ENCODE data around the gene SOX2. TPM values are rescaled to one million over a fixed set of nuclear protein-coding genes. Genes with fewer than 3 reads are reported as not detected.
A peak's percentile ranks its signal among the peaks of the same experiment; 100 is the strongest.

Gene SOX2
- total and polyA plus RNA-seq, 8 donors: 0.04 to 0.35 (median 0.09) TPM; not detected in 3

- Histone ChIP-seq H3K36me3 (no peaks in the 10 kb centered on the region), H3K27ac (no peak overlapping the region), H3K4me3 (peak overlapping the region; percentile 6 to 31 (median 14)), H3K4me1 (peaks cover 0 to 5% (median 0%) of the 10 kb centered on the region in 3 donors), H3K9me3 (no peaks in the 10 kb centered on the region), H3K27me3 (peaks cover 0 to 39% (median 7%) of the 10 kb centered on the region in 4 donors)
- DNase-seq: peak; percentile 22 to 68 (median 37)
- peak; percentile 51 to 87 (median 79) for ATAC-seq
- FAIRE-seq: no peak
- 12 to 13% methylated on average over 44 to 53 of the region's 53 CpGs for WGBS, 2 donors
- intact Hi-C loops (cut with DNase I): no loop called here
- TF ChIP-seq, protein P1, sequence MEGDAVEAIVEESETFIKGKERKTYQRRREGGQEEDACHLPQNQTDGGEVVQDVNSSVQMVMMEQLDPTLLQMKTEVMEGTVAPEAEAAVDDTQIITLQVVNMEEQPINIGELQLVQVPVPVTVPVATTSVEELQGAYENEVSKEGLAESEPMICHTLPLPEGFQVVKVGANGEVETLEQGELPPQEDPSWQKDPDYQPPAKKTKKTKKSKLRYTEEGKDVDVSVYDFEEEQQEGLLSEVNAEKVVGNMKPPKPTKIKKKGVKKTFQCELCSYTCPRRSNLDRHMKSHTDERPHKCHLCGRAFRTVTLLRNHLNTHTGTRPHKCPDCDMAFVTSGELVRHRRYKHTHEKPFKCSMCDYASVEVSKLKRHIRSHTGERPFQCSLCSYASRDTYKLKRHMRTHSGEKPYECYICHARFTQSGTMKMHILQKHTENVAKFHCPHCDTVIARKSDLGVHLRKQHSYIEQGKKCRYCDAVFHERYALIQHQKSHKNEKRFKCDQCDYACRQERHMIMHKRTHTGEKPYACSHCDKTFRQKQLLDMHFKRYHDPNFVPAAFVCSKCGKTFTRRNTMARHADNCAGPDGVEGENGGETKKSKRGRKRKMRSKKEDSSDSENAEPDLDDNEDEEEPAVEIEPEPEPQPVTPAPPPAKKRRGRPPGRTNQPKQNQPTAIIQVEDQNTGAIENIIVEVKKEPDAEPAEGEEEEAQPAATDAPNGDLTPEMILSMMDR (IDR thresholded peaks at IDR 0.05): no peak
Observed at GRCh38 chr3:181694805-181695660, 16.7 kb upstream of the SOX2 start.

DNA sequence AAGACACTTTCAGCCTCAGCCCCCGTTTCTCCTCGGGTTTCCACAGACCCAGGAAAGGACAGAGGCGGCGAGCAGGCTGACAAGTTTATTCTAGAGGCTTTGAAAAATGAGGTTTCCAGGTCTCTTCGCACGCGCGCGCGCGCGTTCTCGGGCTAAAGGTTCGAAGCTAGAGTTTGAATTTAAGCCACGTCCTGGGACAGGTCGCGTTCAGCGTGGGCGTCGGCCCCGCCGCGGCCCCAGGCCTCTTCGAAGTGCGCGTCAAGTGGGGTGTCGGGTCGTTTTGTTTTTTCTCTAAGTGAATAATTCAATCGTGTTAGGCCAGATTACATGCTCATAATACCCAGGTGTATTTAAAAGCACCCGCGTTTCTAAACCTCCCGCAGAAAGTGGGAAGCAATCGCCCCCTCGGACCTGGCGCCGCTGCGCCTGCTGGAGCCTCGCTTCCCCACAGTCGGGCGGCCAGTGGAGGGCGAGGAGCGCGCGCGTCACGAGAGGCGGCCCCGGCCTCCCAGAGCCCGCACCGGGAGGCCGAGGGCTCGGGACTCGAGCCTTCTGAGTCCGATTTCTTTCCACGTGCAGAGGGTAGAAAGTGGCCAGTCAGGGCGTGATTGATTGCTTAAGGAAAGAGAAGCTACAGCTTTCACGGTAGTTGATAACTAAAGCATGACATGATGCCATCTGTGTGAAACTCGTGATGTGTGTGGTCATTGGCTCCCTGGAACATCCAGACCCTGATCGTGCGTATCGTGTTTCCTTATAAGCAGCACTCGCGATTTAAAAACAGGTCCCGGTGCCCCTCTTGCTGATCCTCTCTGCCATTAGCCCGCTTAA is 15.8 kb upstream of the SOX2 start:
- intact Hi-C loops (cut with DNase I): no loop called here
- H3K27me3 ChIP-seq: peaks cover 0 to 44% (median 7%) of the 10 kb centered on the region in 4 donors
- no peaks in the 10 kb centered on the region for H3K36me3 ChIP-seq
- 4% methylated on average over 65 of the region's 65 CpGs for WGBS, 2 donors
- peak overlapping the region; percentile 6 to 31 (median 14) for H3K4me3 ChIP-seq
- H3K27ac ChIP-seq: no peak overlapping the region
- ATAC-seq: peak; percentile 42 to 67 (median 56)
- H3K9me3 ChIP-seq: no peaks in the 10 kb centered on the region
- peaks cover 0 to 5% (median 3%) of the 10 kb centered on the region in 3 donors for H3K4me1 ChIP-seq
- no peak for FAIRE-seq
- DNase-seq: peak in 2 of 6 donors; percentile 51 to 63
- TF ChIP-seq, protein P1 (IDR thresholded peaks at IDR 0.05): no peak

DNA sequence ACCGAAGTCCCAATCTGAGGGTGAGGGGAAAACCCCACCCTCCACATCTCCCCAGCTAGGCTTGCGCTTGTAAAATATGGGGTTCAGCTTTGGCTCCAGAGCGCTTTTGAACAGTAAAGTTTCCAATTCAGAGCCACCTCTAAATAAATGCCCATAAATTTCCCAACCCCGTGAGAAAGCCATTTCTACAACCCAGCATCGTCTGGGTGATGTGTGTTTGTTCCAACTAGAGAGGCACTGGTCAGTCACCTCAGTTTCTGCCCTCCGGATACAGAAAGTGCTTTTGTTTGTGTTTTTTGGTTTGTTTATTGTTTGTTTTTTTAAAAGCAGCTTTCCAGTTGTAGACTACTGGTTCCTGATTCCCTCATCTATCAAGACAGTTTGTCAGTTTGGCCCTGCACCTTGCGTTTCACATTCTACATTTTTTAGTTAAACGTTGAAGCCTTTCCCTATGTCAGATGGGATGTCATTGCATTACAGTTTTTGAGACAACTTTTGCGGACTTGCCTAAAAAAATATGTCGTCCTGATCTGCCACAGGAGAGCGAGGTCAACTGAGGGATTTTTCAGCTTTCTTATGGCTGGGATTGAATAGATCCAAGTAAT is 15.0 kb upstream of the SOX2 start:
- TF ChIP-seq, protein P1 (IDR thresholded peaks at IDR 0.05): no peak
- FAIRE-seq: no peak
- peaks cover 0 to 53% (median 7%) of the 10 kb centered on the region in 4 donors for H3K27me3 ChIP-seq
- 19 to 26% methylated on average over 11 of the region's 11 CpGs for WGBS, 2 donors
- no peak overlapping the region for H3K27ac ChIP-seq
- no peak for DNase-seq
- no peak overlapping the region for H3K4me3 ChIP-seq
- no peak for ATAC-seq
- no peaks in the 10 kb centered on the region for H3K36me3 ChIP-seq
- intact Hi-C loops (cut with DNase I): no loop called here
- H3K4me1 ChIP-seq: peaks cover 0 to 5% (median 4%) of the 10 kb centered on the region in 3 donors
- H3K9me3 ChIP-seq: no peaks in the 10 kb centered on the region

GRCh38 chr3:181698263-181698954 is 13.3 kb upstream of the SOX2 start:
- peaks cover 6 to 67% (median 16%) of the 10 kb centered on the region in 4 donors for H3K27me3 ChIP-seq
- FAIRE-seq: no peak
- intact Hi-C loops (cut with DNase I): no loop called here
- peaks cover 0 to 5% (median 4%) of the 10 kb centered on the region in 3 donors for H3K4me1 ChIP-seq
- 57 to 60% methylated on average over 5 of the region's 5 CpGs for WGBS, 2 donors
- H3K36me3 ChIP-seq: no peaks in the 10 kb centered on the region
- no peak for DNase-seq
- TF ChIP-seq, protein P1 (IDR thresholded peaks at IDR 0.05): no peak
- ATAC-seq: no peak
- no peaks in the 10 kb centered on the region for H3K9me3 ChIP-seq
- H3K4me3 ChIP-seq: no peak overlapping the region
- no peak overlapping the region for H3K27ac ChIP-seq

Data from pancreas (tissue), 10 donors.